Stimulated activated CD8-positive, alpha-beta memory T cell treated with anti-CD3 and anti-CD28 coated beads, Interleukin-2, amount 100 ng/mL, for 1 hour (primary cell): ENCODE data around the gene PRKRA.
"Not testable (repeated sequence)": the region's sequence is repeated elsewhere in the genome, so short reads cannot be mapped to it uniquely, and the experiment has no call there.

ENCODE experiments used
- DNase-seq, 2 donors: peaks; one replicate each; pipeline ENCODE4 v3.0.0-alpha.2; 2020; ENCODE audit warnings: low read depth in 2 of 2

Gene PRKRA

GRCh38 chr2:178457390-178457886 is 6.5 kb upstream of the PRKRA start:
- no peak for DNase-seq

GRCh38 chr2:178455947-178456346 is 5.0 kb upstream of the PRKRA start:
- no peak for DNase-seq

GRCh38 chr2:178452870-178453269 is 1.9 kb upstream of the PRKRA start:
- DNase-seq: no peak

- no peak for DNase-seq
Measured at GRCh38 chr2:178452334-178452733, 1.4 kb upstream of the PRKRA start.

GRCh38 chr2:178450524-178450773 is 526 bp downstream of the PRKRA start:
- DNase-seq: no peak

GRCh38 chr2:178449700-178450523 is 1.1 kb downstream of the PRKRA start:
- DNase-seq: no peak

GRCh38 chr2:178448968-178449661 is 1.9 kb downstream of the PRKRA start:
- DNase-seq: no peak

GRCh38 chr2:178441426-178441825 is 9.5 kb downstream of the PRKRA start:
- DNase-seq: no peak

GRCh38 chr2:178436662-178437061 is 14.3 kb downstream of the PRKRA start:
- DNase-seq: no peak

GRCh38 chr2:178429336-178429735 is 21.6 kb downstream of the PRKRA start:
- no peak for DNase-seq

- DNase-seq: no peak
Measured at GRCh38 chr2:178428396-178428806, 22.6 kb downstream of the PRKRA start.

- no peak for DNase-seq
Measured at GRCh38 chr2:178427458-178427857, 23.5 kb downstream of the PRKRA start.

- no peak for DNase-seq
Measured at GRCh38 chr2:178426388-178426787, 24.6 kb downstream of the PRKRA start.

- DNase-seq: no peak
Measured at GRCh38 chr2:178425255-178425827, 25.6 kb downstream of the PRKRA start.

GRCh38 chr2:178423746-178424145 is 27.2 kb downstream of the PRKRA start:
- not testable (repeated sequence) for DNase-seq

- DNase-seq: no peak
Measured at GRCh38 chr2:178422097-178422496, 28.9 kb downstream of the PRKRA start.

GRCh38 chr2:178420463-178420999 is 30.4 kb downstream of the PRKRA start:
- no peak for DNase-seq

GRCh38 chr2:178419123-178419522 is 31.9 kb downstream of the PRKRA start:
- DNase-seq: no peak

- DNase-seq: no peak
Measured at GRCh38 chr2:178418426-178418825, 32.5 kb downstream of the PRKRA start.

GRCh38 chr2:178417916-178418315 is 33.1 kb downstream of the PRKRA start:
- DNase-seq: no peak

- no peak for DNase-seq
Measured at GRCh38 chr2:178415979-178416378, 35.0 kb downstream of the PRKRA start.
